Nephron progenitor cell (in vitro differentiated cells): ENCODE data around the gene KRT86.

Experiments used
- DNase-seq: peaks from one replicate; pipeline ENCODE4 v3.0.0; 2021
- H3K27ac Mint-ChIP-seq: 2 replicates; pipeline ENCODE4 v1.8.0; 2021; ENCODE audit warnings: mild to moderate bottlenecking, moderate library complexity, mixed read lengths
- H3K27me3 Mint-ChIP-seq: 2 replicates; pipeline ENCODE4 v1.8.0; 2021; ENCODE audit warnings: mild to moderate bottlenecking, low read depth, mixed read lengths; ENCODE audit not compliant: poor library complexity
- H3K36me3 Mint-ChIP-seq: 2 replicates; pipeline ENCODE4 v1.8.0; 2021; ENCODE audit warnings: low read depth, mixed read lengths
- H3K4me1 Mint-ChIP-seq: 2 replicates; pipeline ENCODE4 v1.8.0; 2021; ENCODE audit warnings: mixed read lengths
- H3K4me3 Mint-ChIP-seq: 2 replicates; pipeline ENCODE4 v1.8.0; 2021; ENCODE audit warnings: mild to moderate bottlenecking, moderate library complexity, mixed read lengths
- H3K9me3 Mint-ChIP-seq: 2 replicates; pipeline ENCODE4 v1.8.0; 2021; ENCODE audit warnings: mild to moderate bottlenecking, moderate library complexity, mixed read lengths
- CTCF ChIP-seq: fragments of 200-600 bp; sonication (generic); IDR thresholded peaks from 2 replicates; pipeline ENCODE4 v1.5.0; 2021; ENCODE audit warnings: antibody characterized with exemption

KRT86 gene

GRCh38 chr12:52274521-52275120 is at the start of gene KRT86:
Gene KRT86, plus strand, starts transcription at chr12:52274645. Its CDS starts 27,272 bp downstream, at chr12:52301917.
- no peak within 1 kb of the TSS for H3K27ac Mint-ChIP-seq
- H3K36me3 Mint-ChIP-seq: no peaks in the 10 kb centered on the region
- no peaks in the 10 kb centered on the region for H3K9me3 Mint-ChIP-seq
- H3K4me1 Mint-ChIP-seq: peaks cover 14% of the 10 kb centered on the region
- no peak for DNase-seq
- H3K27me3 Mint-ChIP-seq: peaks cover 67% of the 10 kb centered on the region
- no peak for TF ChIP-seq CTCF
- H3K4me3 Mint-ChIP-seq: no peak within 1 kb of the TSS

- TF ChIP-seq CTCF: no peak
- no peak overlapping the region for H3K4me3 Mint-ChIP-seq
- peaks cover 67% of the 10 kb centered on the region for H3K27me3 Mint-ChIP-seq
- no peaks in the 10 kb centered on the region for H3K4me1 Mint-ChIP-seq
- no peaks in the 10 kb centered on the region for H3K36me3 Mint-ChIP-seq
- DNase-seq: no peak
- no peak overlapping the region for H3K27ac Mint-ChIP-seq
- H3K9me3 Mint-ChIP-seq: no peaks in the 10 kb centered on the region
These were observed 48.7 kb upstream of the KRT86 start for GRCh38 chr12:52225752-52226151.

- Mint-ChIP-seq H3K9me3 (no peaks in the 10 kb centered on the region), H3K27ac (no peak overlapping the region), H3K36me3 (no peaks in the 10 kb centered on the region), H3K4me3 (no peak overlapping the region), H3K4me1 (no peaks in the 10 kb centered on the region), H3K27me3 (peaks cover 67% of the 10 kb centered on the region)
- no peak for DNase-seq
- no peak for TF ChIP-seq CTCF
These were observed 48.0 kb upstream of the KRT86 start for GRCh38 chr12:52226446-52226845.

- DNase-seq: no peak
- H3K27me3 Mint-ChIP-seq: peaks cover 71% of the 10 kb centered on the region
- no peaks in the 10 kb centered on the region for H3K9me3 Mint-ChIP-seq
- no peak overlapping the region for H3K4me3 Mint-ChIP-seq
- no peak for TF ChIP-seq CTCF
- no peaks in the 10 kb centered on the region for H3K36me3 Mint-ChIP-seq
- no peak overlapping the region for H3K27ac Mint-ChIP-seq
- H3K4me1 Mint-ChIP-seq: peaks cover 12% of the 10 kb centered on the region
These were observed 46.8 kb upstream of the KRT86 start for GRCh38 chr12:52227606-52228166.

- DNase-seq: no peak
- Mint-ChIP-seq H3K27me3 (peaks cover 77% of the 10 kb centered on the region), H3K4me1 (peaks cover 13% of the 10 kb centered on the region), H3K27ac (no peak overlapping the region), H3K36me3 (no peaks in the 10 kb centered on the region), H3K9me3 (no peaks in the 10 kb centered on the region), H3K4me3 (no peak overlapping the region)
- TF ChIP-seq CTCF: no peak
These were observed 46.1 kb upstream of the KRT86 start for GRCh38 chr12:52228366-52228765.

GRCh38 chr12:52228931-52229330 is 45.5 kb upstream of the KRT86 start:
- H3K4me1 Mint-ChIP-seq: peaks cover 17% of the 10 kb centered on the region
- no peak overlapping the region for H3K4me3 Mint-ChIP-seq
- H3K27me3 Mint-ChIP-seq: peaks cover 78% of the 10 kb centered on the region
- no peaks in the 10 kb centered on the region for H3K9me3 Mint-ChIP-seq
- no peak for DNase-seq
- no peak for TF ChIP-seq CTCF
- no peaks in the 10 kb centered on the region for H3K36me3 Mint-ChIP-seq
- H3K27ac Mint-ChIP-seq: no peak overlapping the region
